HG02870 (cell line): ENCODE results near the gene SLC43A3.
"Not testable (repeated sequence)": the region's sequence is repeated elsewhere in the genome, so short reads cannot be mapped to it uniquely, and the experiment has no call there.

Experiments
- ATAC-seq: cut with Tn5 transposase; IDR thresholded peaks from one replicate; pipeline ENCODE4 v1.9.1; 2021; ENCODE audit warnings: mild to moderate bottlenecking, moderate library complexity; ENCODE audit not compliant: unreplicated experiment

Gene SLC43A3

DNA sequence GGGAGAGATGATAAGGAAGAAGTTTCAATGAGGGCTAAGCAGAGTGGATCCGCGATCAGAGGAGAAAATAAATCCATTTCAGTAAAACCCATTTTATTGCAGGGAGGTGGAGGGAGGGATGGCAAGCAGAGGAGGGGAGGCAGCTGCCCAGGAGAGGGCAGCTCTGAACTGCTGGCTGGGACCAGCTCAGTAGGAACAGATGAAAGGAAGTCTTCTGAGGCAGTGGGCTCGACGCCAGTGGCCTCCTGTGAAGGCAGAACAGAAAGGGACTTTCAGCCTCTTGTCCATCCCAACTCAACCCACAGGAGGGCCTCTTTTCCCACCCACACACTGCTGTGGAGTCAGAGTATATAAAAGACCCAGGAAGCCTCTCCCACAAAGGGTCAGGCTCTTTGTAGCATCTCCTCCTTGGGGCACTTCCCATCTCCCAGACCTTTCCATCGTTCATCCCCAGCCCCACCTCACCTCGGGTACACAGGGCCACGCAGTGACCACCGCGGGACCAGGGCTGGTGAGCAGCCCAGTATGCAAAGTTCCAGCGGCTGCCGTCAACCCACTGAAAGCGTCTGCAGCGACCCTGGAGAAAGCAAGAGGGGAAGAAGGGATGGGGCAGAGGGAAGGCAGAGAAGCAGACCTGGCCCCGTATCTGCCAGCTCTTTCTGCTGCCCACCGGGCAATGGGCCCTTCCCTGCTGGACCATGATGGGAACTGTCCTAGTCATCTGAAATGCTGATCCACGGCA, 39.5 kb downstream of the SLC43A3 start:
- no peak for ATAC-seq

DNA sequence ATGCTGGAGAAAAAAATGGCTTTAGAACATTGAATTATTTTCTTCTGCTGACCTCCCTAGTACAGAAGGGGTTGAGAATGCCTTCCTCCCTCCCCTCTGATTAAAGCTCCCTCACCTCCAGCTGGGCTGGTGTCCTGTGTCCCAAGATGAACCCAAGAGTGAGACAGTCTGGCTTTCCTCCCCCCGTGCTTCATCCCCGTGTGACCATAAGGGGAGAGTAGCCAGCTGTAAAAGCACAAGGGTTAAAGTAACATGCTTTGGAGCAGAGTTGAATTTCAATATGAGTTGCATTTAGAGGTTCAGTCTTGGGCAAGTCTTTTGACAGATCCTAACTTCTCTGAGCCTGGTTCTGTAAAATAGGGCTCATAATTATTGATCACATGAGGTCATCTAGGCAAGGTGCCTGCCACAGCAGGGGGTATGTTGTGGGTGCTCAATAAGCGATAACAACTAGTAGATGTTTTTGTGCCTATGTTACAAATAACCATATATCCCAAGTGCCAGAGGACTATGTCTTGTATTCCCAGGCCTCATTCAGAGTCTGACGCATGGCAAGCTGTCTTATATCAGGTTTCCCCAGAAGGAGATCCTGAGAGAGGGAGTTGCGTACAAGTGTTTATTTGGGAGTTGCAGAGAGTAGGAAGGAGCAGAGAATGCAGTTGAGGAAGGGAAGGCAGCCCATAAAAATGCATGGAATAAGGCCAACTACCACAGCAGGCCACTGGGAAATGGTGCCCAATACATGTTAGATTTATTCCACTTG, 40.6 kb downstream of the SLC43A3 start:
- ATAC-seq, result no peak

DNA sequence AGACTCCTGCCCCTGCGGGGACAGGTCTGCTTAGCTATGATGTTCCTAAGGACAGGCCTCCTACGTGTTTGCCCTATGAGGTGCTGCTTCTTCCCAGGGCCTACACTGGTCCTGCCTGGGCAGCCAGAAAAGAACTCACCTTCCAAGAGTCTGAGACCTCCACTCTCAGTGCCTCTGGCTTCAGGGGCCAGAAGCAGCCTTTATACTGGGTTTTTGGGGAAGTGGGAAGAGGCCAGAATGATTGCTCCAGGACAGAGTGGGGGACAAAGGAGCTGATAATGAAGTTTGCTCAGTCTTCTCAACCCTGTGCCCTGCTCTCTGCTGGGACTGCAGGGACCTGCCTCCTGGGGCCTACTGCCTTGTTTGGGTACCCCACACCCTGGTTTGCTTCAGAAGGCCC, 45.9 kb downstream of the SLC43A3 start, which contains the start of gene PRG3:
PRG3 (minus strand) TSS at position 176 of the 400 bp plus-strand sequence. CDS start 442 bp downstream, outside the sequence.
- ATAC-seq, result no peak

DNA sequence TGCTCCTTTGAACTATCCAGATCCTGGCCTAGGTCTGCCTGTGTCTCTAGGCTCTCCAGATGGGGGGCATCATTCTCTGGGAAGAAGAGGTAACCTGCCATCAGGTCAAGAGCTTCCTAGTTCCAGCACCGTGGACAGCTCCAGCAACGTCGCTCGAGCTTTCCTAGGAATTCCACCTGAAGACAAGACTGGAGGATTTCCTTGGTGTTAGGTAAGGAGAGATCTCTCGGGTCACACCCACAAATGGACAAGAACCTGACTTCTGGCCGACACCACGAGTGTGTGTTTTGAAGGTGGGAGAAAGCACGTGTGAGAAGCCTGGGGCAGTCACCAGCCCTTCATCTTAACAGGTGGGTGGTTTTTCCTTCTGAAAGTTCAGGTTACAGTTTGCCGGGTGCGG, 47.2 kb downstream of the SLC43A3 start:
- no peak for ATAC-seq

GRCh38 chr11:57378186-57378585, 48.7 kb downstream of the SLC43A3 start:
- ATAC-seq, result no peak

GRCh38 chr11:57377107-57377506, 49.8 kb downstream of the SLC43A3 start:
- no peak for ATAC-seq

DNA sequence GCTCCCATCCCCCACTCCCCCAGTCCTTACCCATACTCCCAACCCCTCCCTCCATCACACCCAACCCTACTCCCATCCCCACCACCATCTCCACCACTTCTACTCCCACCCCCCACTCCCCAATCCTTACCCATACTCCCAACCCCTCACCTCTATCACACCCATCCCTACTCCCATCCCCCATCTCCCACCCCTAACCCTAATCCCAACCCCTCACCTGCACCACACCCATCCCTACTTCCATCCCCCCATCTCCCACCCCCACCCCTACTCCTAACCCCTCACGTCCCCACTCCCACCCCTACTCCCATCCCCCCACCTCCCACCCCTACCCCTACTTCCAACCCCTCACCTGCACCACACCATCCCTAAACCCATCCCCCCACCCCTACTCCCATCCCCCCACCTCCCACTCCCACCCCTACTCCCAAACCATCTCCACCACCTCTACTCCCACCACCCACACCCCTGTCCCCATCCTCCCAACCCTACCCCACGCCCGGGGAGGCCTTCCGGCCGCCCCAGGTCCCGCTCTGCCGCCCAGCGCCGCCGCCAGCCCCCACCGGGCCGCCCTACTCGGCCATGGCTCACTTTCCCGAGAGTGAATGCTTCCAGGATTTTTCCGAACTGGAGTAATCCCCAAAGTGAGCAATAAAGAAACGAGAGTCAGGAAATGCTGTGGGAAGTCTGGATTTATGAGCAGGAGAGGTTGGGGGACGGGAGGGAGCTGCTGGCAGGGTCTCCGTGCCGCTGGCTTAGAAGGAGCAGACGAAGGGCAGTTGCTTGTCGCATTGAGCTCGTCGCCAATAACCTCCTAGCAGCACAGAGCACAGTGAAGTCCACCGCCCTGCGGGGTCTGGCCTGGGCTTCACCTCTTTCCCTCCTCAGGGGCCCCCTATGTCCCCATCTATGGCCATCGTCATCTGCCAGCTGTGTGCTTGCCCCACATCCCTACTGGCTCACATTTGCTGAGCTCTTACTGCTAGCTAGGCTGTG, 50.5 kb downstream of the SLC43A3 start:
- no peak for ATAC-seq

DNA sequence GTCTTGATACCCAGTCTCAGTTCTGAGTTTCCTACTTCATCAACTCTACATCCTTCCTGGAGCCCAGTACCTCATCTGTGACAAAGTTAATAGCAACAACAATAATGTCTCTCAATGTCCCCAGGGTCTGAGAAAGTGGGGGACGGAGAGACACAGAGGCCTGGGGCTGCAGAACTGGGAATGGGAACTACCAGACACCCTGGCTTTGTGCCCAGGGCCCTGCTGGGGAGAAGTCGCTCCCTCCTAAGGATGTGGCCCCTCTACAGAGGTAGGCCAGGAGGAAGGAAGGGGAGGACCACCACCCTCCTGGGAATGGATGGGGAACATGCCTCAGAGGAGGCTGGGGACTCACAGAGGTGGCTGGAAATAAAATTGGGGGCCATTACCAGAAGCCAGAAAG, 51.4 kb downstream of the SLC43A3 start:
- no peak for ATAC-seq

- no peak for ATAC-seq
Observed at GRCh38 chr11:57374966-57375365, 52.0 kb downstream of the SLC43A3 start.

DNA sequence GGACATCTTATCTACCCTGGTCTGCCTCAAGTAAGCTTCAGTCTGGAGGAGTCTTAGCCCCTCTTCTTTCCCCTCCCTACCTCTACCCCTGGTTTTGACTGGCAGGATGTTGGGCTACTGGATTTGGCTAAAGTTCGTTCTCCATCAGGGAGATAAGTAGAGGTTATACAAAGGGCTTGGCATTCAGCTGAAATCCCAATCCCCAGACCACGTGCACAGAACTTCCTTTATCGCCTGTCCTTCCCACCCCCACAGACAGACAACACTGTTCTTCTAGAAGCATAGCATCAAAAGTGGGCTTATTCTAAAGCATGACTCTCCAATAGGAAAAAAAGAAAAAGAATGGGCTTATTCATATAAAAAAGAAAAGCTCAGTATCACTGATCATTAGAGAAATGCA, 53.8 kb downstream of the SLC43A3 start:
- no peak for ATAC-seq

DNA sequence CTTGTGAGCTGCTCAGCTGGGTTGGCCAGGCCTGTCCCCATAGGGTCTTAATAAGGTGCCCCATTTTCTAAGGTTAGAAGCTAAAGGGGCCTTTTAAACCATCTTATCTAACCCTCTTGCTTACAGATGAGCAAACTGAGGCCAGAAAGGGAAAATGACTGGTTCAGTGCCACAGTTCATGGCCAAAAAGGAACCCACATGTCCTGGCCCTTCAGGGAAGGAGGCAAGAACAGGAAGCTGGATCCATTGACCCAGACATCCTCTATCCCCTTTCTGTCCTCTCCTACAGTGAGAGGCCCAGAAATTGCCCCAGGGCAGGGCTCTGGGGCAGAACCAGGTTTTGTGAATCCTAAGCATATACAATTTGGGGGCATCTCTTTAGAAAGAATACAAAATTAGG, 56.0 kb downstream of the SLC43A3 start:
- no peak for ATAC-seq

DNA sequence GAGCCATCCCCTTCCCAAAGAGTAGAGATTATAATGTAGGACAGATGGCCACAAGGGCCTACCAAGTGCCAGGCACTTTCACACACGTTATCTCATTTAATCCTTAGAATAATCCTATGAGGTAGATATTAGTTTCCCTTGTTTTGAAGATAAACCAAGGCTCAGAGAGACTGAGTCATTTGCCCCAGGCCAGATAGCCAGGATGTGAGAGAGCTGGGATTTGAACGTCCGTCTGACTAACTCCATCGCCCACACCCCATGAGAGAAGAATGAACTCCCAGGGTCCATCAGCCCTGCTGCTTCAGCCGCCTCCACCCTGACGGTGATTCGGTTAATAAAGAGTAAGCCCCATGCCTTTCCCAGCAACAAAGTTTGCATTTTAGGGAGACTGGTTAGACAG, 56.7 kb downstream of the SLC43A3 start:
- ATAC-seq, result no peak

DNA sequence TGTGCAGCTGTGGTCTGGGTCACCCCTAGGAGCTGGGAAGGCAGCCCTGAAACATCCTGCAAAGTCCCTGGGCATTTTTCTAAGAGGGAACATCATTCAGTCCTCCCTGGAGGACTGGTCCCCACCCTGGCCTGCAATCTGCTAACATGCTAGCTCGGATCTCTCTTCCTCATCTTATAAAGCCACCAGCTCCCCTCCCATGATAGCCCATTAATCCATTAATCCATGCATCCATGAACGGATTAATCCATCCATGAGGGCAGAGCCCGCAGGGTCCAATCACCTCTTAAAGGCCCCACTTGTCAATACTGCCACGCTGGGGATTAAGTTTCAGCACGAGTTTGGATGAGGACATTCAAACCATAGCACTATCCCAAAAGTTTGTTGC, 58.1 kb downstream of the SLC43A3 start:
- no peak for ATAC-seq

GRCh38 chr11:57368106-57368844, 58.6 kb downstream of the SLC43A3 start:
- ATAC-seq, result no peak

- ATAC-seq, result no peak
Observed at GRCh38 chr11:57364851-57365660, 61.9 kb downstream of the SLC43A3 start.

DNA sequence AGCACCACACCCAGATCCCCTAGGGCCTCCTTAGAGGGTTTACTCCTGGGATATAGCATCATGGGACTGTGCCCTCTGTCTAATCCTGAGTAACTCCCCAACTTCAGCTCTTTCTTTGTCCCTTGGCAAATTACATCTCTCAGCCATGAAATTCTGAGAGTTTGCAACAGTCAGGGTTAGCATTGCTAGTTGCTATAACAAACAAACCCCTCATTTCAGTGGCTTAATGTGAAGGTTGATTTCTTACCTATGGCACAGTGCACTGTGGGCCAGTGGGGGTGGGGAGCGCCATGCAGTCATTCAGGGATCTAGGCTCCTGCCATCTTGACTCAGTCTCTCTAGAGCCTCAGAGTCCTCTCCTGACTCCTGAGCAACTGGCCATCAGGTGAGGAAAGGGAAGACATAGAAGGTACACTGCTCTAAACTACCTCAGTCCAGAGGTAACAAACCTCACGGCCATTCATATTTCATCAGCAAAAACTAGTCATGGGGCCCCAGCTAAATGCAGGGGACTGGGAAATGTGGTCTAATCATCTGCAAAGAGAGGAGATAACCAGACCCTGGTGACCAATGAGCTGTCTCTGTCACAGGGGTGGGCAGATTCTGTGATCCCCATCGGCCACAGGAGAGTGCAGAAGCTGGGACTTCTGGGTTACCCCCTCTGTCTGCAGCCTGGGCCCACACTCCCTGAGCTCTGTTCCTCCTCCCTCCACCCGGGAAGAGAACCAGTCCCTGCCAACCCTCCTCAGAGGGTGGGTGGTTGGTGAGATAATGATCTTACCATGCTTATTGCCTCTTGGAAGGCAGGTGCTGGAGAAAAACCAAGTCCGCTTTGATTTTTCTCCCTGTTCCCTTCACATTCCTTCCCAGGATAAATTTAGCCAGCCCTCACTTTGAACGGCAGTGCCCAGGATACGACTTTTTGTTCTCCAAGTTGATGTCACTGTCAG, 63.5 kb downstream of the SLC43A3 start:
- ATAC-seq, result no peak

DNA sequence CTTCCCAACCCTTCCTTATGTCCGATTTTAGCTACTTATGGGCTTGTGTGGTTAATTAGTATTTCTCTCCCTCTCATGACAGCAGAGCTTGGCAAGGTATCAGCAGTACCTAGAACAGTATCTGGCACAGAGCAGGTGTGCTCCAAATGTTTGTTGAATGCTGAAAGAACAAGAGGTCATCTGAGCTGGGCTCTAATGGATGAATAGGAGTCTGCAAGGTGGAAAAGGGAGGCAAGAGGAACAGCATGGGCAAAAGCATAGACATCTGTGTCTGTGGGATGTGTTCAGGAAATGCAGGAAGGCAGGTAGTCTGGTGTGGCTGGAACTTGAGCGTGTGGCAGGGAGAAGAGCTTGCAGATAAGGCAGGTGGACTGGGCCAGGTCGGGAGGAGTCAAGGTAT, 65.0 kb downstream of the SLC43A3 start:
- no peak for ATAC-seq

- ATAC-seq, result not testable (repeated sequence)
Observed at GRCh38 chr11:57361420-57361819, 65.5 kb downstream of the SLC43A3 start.
